ENCODE measurements around the gene B9D2. TPM values are rescaled to one million over a fixed set of nuclear protein-coding genes. Genes with fewer than 3 reads are reported as not detected.

Gene B9D2
- total RNA-seq, 6 experiments from 2014 or later: 1.7 to 4.4 (median 2.6) TPM

DNA sequence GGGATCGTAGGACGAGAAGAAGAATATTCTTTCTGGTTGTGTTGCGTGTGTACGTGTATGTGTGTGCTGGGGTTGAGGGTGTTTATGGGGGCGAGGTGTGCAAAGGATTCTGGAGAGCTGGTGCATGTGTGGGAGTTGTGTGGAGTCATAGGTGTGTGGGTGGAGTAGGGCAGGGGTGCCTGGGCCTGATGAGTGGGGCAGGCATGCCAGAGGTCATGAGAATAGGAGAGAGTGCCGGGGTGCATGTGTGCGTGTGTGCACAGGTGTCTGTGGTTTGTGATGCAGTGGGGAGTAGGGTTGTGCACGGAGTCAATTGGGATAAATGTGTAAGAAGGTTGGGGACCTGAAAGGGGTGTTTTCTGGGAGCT is 13.0 kb upstream of the B9D2 start:
- no peaks in the 10 kb centered on the region for H3K27me3 ChIP-seq
- WGBS (ENCODE audit: insufficient coverage, low coverage, low lambda C conversion rate, missing lambda C conversion rate): 56% methylated on average over 8 of the region's 8 CpGs
- no peaks in the 10 kb centered on the region for H3K9me3 ChIP-seq
- peak overlapping the region in 1 of 3 donors; percentile 33 for H3K27ac ChIP-seq
- H3K36me3 ChIP-seq: no peaks in the 10 kb centered on the region
- TF ChIP-seq, protein P1, sequence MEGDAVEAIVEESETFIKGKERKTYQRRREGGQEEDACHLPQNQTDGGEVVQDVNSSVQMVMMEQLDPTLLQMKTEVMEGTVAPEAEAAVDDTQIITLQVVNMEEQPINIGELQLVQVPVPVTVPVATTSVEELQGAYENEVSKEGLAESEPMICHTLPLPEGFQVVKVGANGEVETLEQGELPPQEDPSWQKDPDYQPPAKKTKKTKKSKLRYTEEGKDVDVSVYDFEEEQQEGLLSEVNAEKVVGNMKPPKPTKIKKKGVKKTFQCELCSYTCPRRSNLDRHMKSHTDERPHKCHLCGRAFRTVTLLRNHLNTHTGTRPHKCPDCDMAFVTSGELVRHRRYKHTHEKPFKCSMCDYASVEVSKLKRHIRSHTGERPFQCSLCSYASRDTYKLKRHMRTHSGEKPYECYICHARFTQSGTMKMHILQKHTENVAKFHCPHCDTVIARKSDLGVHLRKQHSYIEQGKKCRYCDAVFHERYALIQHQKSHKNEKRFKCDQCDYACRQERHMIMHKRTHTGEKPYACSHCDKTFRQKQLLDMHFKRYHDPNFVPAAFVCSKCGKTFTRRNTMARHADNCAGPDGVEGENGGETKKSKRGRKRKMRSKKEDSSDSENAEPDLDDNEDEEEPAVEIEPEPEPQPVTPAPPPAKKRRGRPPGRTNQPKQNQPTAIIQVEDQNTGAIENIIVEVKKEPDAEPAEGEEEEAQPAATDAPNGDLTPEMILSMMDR (IDR thresholded peaks at IDR 0.05): no peak
- TF ChIP-seq POLR2A (IDR thresholded peaks at IDR 0.05): no peak
- DNase-seq (no peak), ATAC-seq (peak; percentile 20 to 45 (median 22))
- intact Hi-C loops (cut with DNase I): no loop called here
- peak overlapping the region; percentile 54 to 57 (median 56) for H3K4me3 ChIP-seq
- H3K4me1 ChIP-seq: peaks cover 0 to 12% (median 3%) of the 10 kb centered on the region in 4 donors

DNA sequence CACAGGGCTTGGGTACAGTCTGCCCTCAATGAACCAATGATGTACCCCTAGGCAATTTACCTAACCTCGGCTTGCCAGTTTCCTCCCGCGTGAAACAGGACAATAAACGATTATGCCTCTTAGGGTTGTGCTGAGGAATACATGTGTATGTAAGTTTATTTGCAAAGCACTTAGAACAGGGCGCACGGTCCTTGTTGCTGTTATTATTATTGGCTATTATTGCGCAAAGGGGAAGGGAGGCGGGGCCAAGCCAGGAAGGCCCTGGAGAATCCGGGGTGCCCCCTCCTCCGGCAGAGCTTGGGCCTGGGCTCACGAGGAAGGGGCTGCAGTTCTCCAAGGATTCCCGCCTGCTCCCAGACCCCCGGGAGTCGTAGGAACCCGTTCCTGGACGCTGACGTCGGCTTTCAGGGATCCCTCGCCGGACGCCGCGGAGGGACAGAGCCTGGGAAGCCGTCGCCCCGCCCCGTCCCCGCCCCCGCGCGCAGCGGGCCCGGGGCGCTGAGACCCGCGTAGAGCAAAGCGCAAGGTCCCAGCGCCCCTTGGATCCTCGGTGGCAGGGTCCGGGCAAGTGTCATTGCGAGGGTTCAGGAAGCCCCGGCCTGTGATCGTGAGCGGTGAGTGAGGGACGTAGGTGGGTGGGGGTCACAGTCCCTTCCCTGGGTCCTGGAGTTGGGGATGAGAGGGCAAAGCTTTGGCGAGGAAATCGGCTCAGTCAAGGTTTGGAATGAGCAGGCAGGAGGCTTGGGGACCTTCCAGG is 12.5 kb upstream of the B9D2 start, which contains the start of gene TMEM91:
TSS of gene TMEM91 (plus strand) at position 293 of the 757 bp plus-strand sequence. CDS start 1,777 bp downstream, outside the sequence.
- no peaks in the 10 kb centered on the region for H3K27me3 ChIP-seq
- H3K27ac ChIP-seq: peak within 1 kb of the TSS; percentile 33 to 54 (median 44)
- H3K36me3 ChIP-seq: no peaks in the 10 kb centered on the region
- DNase-seq (peak in 1 of 3 donors; percentile 48), ATAC-seq (peak; percentile 62 to 69 (median 66))
- H3K4me3 ChIP-seq: peak within 1 kb of the TSS; percentile 54 to 57 (median 56)
- TF ChIP-seq, protein P1 (IDR thresholded peaks at IDR 0.05): no peak
- TF ChIP-seq POLR2A (IDR thresholded peaks at IDR 0.05): no peak
- intact Hi-C loops (cut with DNase I): no loop called here
- H3K4me1 ChIP-seq: peaks cover 0 to 12% (median 3%) of the 10 kb centered on the region in 4 donors
- H3K9me3 ChIP-seq: no peaks in the 10 kb centered on the region
- WGBS (ENCODE audit: insufficient coverage, low coverage, low lambda C conversion rate, missing lambda C conversion rate): 3% methylated on average over 15 of the region's 47 CpGs

DNA sequence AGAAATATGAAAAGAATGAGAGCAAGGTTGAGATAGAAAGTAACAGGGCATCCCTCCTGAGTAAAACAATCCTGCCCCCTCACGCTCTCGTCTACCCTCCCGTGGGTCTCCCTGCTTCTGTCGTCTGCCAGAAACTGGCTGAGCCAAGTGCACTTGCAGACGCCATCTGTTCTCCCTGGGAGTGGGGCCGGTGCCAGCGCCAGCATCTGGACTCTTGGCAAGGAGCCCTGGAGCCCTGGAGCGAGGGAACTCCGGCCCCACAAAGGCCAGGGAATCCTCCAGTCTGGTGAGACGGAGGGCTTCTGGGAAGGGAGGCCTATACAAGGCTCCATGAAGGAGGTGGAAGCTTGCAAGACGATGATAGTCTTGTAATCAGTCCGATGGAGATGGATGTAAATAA is 10.0 kb upstream of the B9D2 start:
- TF ChIP-seq, protein P1 (IDR thresholded peaks at IDR 0.05): no peak
- no peak for TF ChIP-seq POLR2A (IDR thresholded peaks at IDR 0.05)
- Histone ChIP-seq H3K4me3 (no peak overlapping the region), H3K36me3 (no peaks in the 10 kb centered on the region), H3K9me3 (no peaks in the 10 kb centered on the region), H3K27me3 (no peaks in the 10 kb centered on the region), H3K27ac (no peak overlapping the region), H3K4me1 (peaks cover 0 to 12% (median 3%) of the 10 kb centered on the region in 4 donors)
- WGBS (ENCODE audit: insufficient coverage, low coverage, low lambda C conversion rate, missing lambda C conversion rate): 47% methylated on average over 9 of the region's 12 CpGs
- peak in 1 of 4 donors; percentile 36 for ATAC-seq
- peak in 1 of 3 donors; percentile 63 for DNase-seq
- intact Hi-C loops (cut with DNase I): no loop called here

DNA sequence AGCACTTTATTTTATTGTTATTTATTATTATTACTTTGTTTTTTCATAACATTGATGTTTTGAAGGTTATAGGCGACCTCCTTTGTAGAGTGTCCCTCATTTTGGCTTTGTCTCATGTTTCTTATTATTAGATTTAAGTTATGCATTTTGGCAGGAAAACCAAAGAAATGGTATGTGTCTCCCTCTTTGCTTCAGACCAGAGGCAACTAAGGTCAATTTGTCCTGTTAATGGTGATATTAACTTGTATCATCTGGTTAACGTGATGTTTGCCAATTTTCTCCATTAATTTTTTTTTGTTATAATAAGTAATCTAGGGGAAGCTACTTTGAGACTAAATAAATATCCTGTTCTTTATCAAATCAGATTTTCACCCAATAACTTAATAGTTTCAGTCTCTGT is 8.6 kb upstream of the B9D2 start:
- no peak for TF ChIP-seq POLR2A (IDR thresholded peaks at IDR 0.05)
- TF ChIP-seq, protein P1 (IDR thresholded peaks at IDR 0.05): no peak
- intact Hi-C loops (cut with DNase I): no loop called here
- no peaks in the 10 kb centered on the region for H3K36me3 ChIP-seq
- WGBS (ENCODE audit: insufficient coverage, low coverage, low lambda C conversion rate, missing lambda C conversion rate): 78% methylated on average over 2 of the region's 2 CpGs
- peaks cover 0 to 17% (median 3%) of the 10 kb centered on the region in 4 donors for H3K4me1 ChIP-seq
- H3K27me3 ChIP-seq: no peaks in the 10 kb centered on the region
- H3K27ac ChIP-seq: no peak overlapping the region
- no peak for ATAC-seq
- no peak overlapping the region for H3K4me3 ChIP-seq
- no peak for DNase-seq
- H3K9me3 ChIP-seq: no peaks in the 10 kb centered on the region
